Body of pancreas (tissue), 4 donors: Measurements from ENCODE around the gene MAPT.

ENCODE experiments used
- CTCF ChIP-seq, 7 experiments: fragments of 450-650 bp in 4 of 7; fragments of 200-600 bp in 3 of 7; sonication (generic) in 3 of 7; IDR thresholded peaks; one replicate each; pipeline ENCODE4 v1.5.1; 2016 to 2019; ENCODE audit warnings: antibody characterized with exemption in 7 of 7
- POLR2A ChIP-seq, 3 donors: fragments of 450-650 bp; IDR thresholded peaks; one replicate each; pipeline ENCODE4 v1.6.1; 2016; ENCODE audit warnings: antibody characterized with exemption in 3 of 3, mild to moderate bottlenecking in 2 of 3

GRCh38 chr17:45914047-45914717, 19.8 kb downstream of the MAPT start:
- TF ChIP-seq CTCF (IDR thresholded peaks at IDR 0.05), result no peak
- TF ChIP-seq POLR2A (IDR thresholded peaks at IDR 0.05), result no peak
